GM12878 (cell line): ENCODE measurements around the gene HEXIM1. TPM values are rescaled to one million over a fixed set of nuclear protein-coding genes. Genes with fewer than 3 reads are reported as not detected.

ENCODE experiments used
- CBX3 ChIP-seq: fragments of 200-600 bp; sonication (generic); IDR thresholded peaks from 2 replicates; pipeline ENCODE4 v1.6.1; 2016; ENCODE audit warnings: low read depth, borderline replicate concordance
- ESRRA ChIP-seq: IDR thresholded peaks from 2 replicates; pipeline ENCODE4 v1.6.1; 2012; ENCODE audit warnings: mild to moderate bottlenecking, low read length, improper control_type of control experiment
- GATAD2B ChIP-seq: fragments of 450-650 bp; conservative IDR thresholded peaks from 2 replicates; pipeline ENCODE4 v1.6.1; 2017; ENCODE audit warnings: low read depth, mild to moderate bottlenecking, moderate library complexity
- IRF3 ChIP-seq: fragments of 450-650 bp; IDR thresholded peaks from 2 replicates; pipeline ENCODE4 v1.6.1; 2014; ENCODE audit warnings: mild to moderate bottlenecking
- MXI1 ChIP-seq: fragments of 150-350 bp; IDR thresholded peaks from 2 replicates; pipeline ENCODE4 v1.6.1; 2011; ENCODE audit warnings: low read depth, mild to moderate bottlenecking, inconsistent platforms, low read length, improper control_type of control experiment
- NFXL1 ChIP-seq: fragments of 450-650 bp; IDR thresholded peaks from 2 replicates; pipeline ENCODE4 v1.6.1; 2017; ENCODE audit warnings: antibody characterized with exemption, mild to moderate bottlenecking, borderline replicate concordance
- RAD21 ChIP-seq: IDR thresholded peaks from 2 replicates; pipeline ENCODE4 v1.6.1; 2011; ENCODE audit warnings: mild to moderate bottlenecking, low read depth, low read length, moderate library complexity; ENCODE audit not compliant: insufficient read depth
- SMARCA5 ChIP-seq: fragments of 450-650 bp; IDR thresholded peaks from 2 replicates; pipeline ENCODE4 v1.6.1; 2017; ENCODE audit warnings: mild to moderate bottlenecking
- SREBF2 ChIP-seq: IDR thresholded peaks from 2 replicates; pipeline ENCODE4 v1.6.1; 2012; ENCODE audit warnings: mild to moderate bottlenecking, low read length
- SUZ12 ChIP-seq: fragments of 200-600 bp; sonication (generic); IDR thresholded peaks from one replicate; pipeline ENCODE4 v1.6.1; 2018; ENCODE audit warnings: antibody characterized with exemption, mild to moderate bottlenecking; ENCODE audit not compliant: unreplicated experiment
- TARDBP ChIP-seq: IDR thresholded peaks from 2 replicates; pipeline ENCODE4 v1.6.1; 2016; ENCODE audit warnings: borderline replicate concordance
- TCF12 ChIP-seq: IDR thresholded peaks from 2 replicates; pipeline ENCODE4 v1.6.1; 2011; ENCODE audit warnings: low read depth, mild to moderate bottlenecking, low read length
- ZBTB40 ChIP-seq: fragments of 450-650 bp; IDR thresholded peaks from 2 replicates; pipeline ENCODE4 v1.6.1; 2016; ENCODE audit warnings: mild to moderate bottlenecking, moderate library complexity, borderline replicate concordance
- ZNF592 ChIP-seq: fragments of 450-650 bp; IDR thresholded peaks from 2 replicates; pipeline ENCODE4 v1.6.1; 2017; ENCODE audit warnings: mild to moderate bottlenecking, moderate library complexity
- ZSCAN29 ChIP-seq: fragments of 450-650 bp; IDR thresholded peaks from 2 replicates; pipeline ENCODE4 v1.6.1; 2017; ENCODE audit warnings: mild to moderate bottlenecking, moderate library complexity
- polyA plus RNA-seq, 11 experiments: library from polyadenylated mRNA; depleted of rRNA in 4 of 11; unstranded in 6 of 11; stranded (reverse) in 5 of 11; fragments of >200 nt; fragmentation: Nextera tagmentation in 4 of 11; fragmentation: Illumina TruSeq in 1 of 11; extraction: Ambion mirVana in 4 of 11; extraction: Trizol in 1 of 11; gene quantifications; 1 replicate in 1 of 11; 2 replicates in 10 of 11; pipeline versions ENCODE4 v1.2.1 to v1.2.3, GENCODE V29; 2011 to 2016; ENCODE audit warnings: inconsistent platforms in 2 of 11, missing spikeins in 2 of 11, low read depth in 1 of 11
- total RNA-seq, 4 experiments: library from RNA; depleted of rRNA in 3 of 4; stranded (reverse); fragments of >200 nt in 3 of 4; fragmentation: Illumina TruSeq in 1 of 4; extraction: Trizol in 1 of 4; gene quantifications; 2 replicates each; pipeline versions ENCODE4 v1.2.1 to v1.2.3, GENCODE V29; 2013 to 2021

Gene HEXIM1
- total and polyA plus RNA-seq, 10 of the 15 experiments (the other 5 are each of a cell fraction or from before 2014, with no cell fraction given) = 1.9 to 24.1 (median 9.0) TPM

GRCh38 chr17:45098869-45099616 is 49.2 kb upstream of the HEXIM1 start (continued):
- no peak for TF ChIP-seq ZBTB40
- no peak; the same call in 1 of the 2 replicates for TF ChIP-seq ZNF592
- TF ChIP-seq IRF3 = no peak
- no peak for TF ChIP-seq ZSCAN29
- no peak for TF ChIP-seq TARDBP
- no peak for TF ChIP-seq SUZ12
- TF ChIP-seq NFXL1 = no peak
- TF ChIP-seq SMARCA5 = no peak
- TF ChIP-seq GATAD2B = no peak
- TF ChIP-seq RAD21 = peak; percentile 70
- no peak for TF ChIP-seq SREBF2
- TF ChIP-seq TCF12 = 0 out of 2 replicates have a peak, but pooled peaks have one; percentile 30
- no peak for TF ChIP-seq CBX3
- no peak for TF ChIP-seq ESRRA
- TF ChIP-seq MXI1 = no peak
- TF ChIP-seq, all 136 proteins: peak for 8
